ENCODE results near the gene SLC34A3.

The SLC34A3 gene

DNA sequence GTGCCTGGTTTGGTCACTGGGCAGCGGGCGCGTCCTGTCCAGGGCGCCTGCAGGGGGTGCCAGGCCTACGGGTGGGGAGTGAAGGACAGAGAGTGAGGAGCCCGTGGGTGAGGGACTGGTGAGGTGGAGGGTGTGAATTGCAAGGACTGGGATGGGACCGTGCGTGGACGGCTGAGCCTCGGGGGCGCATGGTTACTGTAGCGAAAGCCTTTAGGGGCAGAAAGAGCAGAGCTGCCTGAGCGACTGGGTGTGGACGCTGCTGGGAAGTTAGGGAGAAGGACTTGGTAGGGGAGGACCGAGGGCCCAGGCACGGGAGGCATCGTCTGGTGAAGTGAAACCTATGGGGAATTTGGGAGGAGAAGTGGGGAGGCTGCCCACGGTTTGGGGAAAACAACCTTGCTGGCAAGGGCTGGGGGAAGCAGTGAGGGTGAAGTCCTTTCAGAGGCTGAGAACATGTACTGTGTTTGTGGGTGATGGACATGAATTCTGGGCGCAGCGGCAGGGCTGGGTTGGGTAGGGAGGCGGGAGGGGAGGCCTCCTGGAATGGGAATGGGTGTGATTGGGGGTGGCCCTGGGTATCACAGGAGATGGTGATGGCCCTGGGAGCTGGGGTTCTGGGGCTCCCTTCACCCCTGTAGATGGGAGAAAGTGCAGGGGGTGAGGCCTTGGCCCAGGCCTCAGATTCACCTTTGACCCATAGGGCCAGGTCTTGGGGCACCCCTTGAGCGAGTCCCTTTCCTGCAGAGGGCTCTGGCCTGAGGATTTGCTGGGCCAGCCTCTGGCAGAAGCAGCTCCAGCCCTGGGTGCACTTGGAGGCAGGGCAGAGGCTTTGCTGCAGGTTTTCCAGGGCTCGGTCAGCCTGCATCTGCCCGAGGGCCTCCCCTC, 45.1 kb downstream of the SLC34A3 start:
- DNase-seq (ENCODE audit: low read depth, low spot score): no peak

DNA sequence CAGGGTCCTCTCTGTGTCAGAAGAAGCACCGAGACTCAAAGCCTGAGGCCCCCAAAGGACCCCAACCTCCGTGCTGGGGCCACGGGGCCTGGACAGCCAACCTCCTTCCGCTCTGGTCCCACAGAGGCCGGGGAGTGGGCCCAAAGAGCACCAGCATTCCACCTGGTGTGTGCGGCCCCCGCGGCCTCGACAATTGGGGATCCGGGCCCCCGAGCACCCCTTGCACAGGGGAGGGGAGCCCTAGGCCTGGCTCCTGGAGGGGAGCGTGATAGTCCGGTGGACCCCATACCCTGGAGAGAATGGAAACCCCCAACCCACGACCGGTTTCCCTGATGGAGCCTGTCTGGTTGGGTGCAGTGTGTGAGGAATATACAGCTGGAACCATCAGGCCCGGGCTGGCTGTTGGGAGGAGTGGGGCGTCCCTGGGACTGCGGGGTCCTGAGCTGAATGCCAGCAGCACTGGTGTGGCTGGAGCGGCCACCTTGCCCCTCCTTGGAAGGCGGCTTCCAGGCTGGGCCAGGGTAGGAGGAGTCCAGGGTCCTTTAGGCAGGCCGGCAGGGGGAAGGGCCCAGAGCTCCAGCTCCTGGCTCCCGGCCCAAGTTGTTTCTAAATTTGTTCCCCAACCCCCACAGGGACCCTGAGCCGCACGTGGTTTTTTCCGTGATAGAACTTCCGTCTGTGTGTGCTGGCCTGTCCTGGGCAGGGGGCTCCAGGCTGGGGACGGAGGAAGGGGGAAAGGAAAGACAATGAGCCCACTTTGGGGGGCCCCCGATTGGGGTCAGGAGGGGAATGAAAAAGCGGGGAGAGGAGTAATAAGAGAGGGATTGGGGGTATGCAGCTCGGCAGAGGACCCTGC, 46.0 kb downstream of the SLC34A3 start:
- no peak for DNase-seq (ENCODE audit: low read depth, low spot score)

DNA sequence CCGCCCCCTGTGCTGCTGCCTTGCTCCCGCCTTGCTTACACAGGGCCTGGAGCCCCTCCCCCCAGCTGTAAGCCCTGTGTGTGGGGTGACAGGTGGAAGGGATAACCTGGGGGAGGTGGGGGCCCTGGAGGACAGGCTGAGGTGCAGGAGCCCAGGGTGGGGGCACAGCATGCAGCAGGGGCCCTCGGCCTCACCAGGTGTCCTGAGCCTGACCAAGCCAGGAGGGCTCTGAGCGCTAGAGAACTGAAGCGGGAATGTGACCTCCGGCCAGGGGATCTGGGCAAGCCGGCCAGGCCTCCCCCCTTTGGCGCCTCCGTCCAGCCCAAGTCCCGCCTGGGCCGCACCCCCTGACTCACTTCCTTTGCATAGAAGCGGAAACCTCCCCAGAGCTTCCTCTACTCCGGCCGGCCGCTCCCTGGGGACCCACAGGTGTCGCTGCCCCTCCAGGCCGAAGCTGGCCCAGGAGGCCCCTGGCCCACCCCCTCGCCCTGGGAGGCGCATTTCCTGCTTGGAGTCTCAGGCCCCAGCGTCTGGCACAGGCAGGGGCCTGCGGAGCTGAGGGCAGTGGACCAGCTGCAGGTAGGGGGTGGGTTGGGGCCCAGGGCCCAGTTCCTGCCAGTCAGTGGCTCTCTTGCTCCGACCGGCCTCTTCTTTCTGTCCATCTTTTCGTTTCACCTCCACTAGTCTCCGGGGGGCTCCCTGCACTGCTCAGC, 46.8 kb downstream of the SLC34A3 start, which contains the start of gene TOR4A:
Gene TOR4A (plus strand): TSS at position 398 of the 713 bp plus-strand sequence. CDS start 964 bp downstream, outside the sequence.
- DNase-seq (ENCODE audit: low read depth, low spot score): no peak

DNA sequence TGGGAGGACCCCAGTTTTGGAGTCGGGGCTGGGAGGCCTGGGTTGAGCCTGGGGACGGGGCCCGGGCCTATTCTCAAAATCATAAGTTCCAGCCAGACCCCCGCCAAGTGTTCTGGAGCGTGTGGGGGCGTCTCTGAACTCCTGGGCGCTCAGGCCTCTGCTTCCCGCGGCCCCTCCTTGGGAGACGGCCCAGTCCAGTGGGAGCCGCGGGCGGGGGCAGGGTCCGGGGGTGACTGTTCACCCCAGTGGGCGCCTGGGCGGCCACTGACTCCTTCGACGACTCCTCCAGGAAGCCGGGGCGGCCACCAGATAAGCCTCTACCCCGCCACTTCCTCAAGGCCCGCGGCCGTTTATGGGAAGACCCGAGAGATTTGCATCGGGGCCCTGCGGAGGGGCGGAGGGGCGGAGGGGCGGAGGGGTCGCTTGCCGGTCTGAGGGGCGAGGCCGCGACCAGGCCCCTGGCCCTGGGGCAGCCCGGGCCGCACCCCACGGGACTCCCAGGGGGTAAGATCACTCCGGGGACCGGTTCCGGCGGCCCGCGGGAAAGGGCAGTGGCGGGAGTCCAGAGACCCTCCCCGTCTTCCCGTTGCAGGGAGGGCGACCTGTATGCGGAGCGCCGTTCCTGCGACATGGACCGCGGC, 47.5 kb downstream of the SLC34A3 start:
- DNase-seq (ENCODE audit: low read depth, low spot score): no peak

DNA sequence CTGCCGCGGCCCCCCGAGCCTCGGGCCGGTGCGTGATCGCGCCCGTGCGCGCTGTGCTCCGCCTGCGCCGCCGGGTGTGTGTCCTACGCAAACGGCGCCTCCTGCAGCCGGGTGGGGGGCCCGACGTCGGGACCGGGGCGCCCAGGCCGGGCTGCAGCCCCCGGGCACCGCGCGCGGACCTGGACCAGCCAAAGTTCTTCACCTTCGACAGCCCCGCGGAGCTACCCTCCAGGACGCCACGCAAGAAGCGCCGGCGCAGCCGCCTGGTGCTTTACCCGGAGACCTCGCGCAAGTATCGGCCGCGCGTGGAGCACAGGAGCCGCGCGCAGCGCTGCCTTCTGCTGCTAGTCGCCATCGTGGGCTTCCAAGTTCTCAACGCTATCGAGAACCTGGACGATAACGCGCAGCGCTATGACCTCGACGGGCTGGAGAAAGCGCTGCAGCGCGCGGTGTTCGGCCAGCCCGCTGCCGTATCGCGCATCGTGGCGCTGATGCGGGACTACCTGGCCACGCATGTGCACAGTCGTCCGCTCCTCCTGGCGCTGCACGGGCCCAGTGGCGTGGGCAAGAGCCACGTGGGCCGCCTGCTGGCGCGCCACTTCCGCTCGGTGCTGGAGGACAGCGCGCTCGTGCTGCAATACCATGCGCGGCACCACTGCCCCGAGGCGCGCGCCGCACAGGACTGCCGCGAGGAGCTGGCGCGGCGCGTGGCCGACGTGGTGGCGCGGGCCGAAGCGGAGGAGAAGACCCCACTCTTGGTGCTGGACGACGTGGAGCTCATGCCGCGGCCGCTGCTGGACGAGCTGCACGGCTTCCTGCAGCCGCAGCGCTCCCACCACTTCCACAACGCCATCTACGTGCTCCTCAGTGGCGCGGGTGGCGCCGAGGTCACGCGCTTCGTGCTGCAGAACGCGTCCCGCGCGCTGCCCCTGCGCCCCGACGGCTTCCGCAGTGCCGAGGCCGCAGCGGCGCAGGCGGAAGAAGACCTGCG, 48.3 kb downstream of the SLC34A3 start:
- no peak for DNase-seq (ENCODE audit: low read depth, low spot score)

DNA sequence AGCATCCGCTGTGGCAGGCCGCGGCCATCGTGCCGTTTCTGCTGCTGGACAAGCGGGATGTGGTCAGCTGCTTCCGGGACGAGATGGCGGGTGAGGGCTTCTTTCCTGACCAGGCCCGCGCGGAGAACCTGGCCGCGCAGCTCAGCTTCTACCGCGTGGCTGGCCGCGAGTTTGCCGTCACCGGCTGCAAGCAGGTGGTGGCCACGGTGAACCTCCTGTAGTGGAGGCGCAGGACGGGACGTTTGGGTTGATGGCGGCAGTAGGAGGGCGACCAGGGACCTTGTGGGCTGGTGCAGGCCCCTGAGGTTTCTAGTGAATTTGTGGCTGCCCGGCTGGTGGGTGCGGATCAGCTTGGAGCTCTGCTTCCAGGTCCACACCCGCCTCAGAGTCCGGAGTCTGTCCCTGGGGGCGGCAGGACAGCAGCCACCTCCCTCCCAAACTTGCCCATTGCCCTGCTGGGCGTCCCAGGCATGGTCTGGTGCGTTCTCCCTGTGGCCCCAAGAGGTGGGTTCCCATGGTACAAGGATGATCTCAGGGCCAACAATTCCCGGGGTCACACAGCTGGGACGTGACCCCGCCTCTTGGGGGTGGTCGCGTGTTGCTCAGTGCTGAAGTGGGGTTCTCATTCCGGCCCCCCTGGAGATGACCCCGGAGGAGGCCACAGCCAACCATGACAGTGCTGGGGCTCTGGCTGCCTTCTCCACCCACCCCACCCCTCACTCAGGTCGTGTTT, 49.2 kb downstream of the SLC34A3 start:
- no peak for DNase-seq (ENCODE audit: low read depth, low spot score)

DNA sequence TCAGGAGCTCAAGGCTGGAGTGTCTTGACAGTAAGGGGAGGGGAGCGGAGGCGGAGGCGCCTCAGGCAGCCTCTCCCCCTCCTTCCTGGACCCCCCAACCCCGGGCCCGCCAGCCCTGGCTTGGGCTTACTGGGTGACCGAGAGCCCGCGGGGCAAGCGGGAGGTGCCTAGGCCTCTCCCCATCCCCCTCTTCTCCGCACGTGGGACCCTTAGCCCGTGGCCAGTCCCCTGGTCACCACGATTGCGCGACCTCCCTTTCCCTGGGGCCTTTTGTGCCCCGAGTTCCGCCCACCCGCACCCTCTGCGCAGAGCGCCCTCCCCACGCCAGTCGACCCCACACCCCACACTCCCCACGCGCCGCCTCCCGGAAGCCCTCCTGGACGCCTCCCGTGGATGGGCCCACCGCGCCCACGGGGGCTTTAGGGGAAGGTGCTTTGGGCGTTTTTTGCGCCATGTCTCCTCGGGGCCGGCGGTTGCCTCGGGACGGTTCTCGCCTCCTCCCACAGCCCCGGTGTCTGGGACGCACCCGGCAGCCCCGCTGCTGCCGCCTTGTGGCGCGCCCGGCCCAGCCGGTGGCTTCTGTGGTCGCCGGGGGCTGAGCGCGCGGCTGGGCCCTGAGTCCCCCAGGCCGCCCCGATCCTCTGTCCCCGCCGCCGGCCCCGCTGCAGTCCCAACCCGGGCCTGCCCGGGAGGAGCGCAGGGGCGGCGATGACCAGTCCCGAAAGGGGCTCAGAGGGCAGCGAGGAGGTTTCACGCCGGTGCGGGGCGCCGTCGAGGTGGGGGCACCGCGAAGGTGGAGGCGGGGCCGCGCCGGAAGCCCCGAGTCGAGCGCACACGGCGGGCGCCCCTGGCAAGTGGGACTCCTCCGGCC, 50.0 kb downstream of the SLC34A3 start:
- DNase-seq (ENCODE audit: low read depth, low spot score): no peak

DNA sequence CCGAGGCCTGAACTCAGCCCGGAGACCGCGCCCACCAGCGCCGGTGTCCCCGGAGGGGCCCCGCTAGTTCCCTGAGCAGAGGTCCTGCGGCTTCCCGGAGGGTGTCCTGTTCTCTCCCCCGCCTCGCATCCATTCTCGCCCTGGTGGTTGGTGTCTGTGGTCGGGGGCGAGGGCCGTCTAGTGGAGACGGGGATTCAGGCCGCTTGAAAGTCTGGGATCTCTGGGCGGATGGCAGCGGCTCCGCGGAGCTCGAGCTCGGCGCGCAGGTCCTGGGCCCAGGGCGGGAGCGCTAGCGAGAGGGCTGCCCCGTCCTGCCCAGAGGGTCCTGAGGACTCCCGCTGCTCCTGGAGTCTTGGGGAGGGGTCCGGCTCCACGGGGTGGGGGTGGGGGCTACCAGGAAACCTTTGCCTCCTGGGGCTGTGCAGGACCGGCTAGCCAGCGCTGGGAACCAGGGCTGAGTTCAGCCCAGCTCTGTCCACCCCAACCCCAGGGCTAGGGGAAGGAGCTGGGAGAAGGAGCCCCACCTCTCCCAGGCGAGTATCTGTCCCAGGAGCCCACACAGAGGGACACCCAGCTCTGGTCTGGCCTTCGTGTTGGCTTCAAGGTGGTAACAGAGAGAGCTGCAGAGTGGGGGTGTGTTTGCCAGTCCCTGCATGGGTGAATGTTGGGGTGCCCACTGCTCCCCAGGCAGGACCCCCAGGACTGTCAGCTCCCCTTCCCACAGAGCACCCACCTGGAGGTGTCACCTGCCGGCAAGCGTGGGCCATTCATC, 50.8 kb downstream of the SLC34A3 start:
- DNase-seq (ENCODE audit: low read depth, low spot score): no peak
